Skeletal muscle tissue (tissue), 4 donors: ENCODE results near the gene COA8. TPM values are rescaled to one million over a fixed set of nuclear protein-coding genes. Genes with fewer than 3 reads are reported as not detected.

Source experiments
- H3K27ac ChIP-seq: one replicate; pipeline ENCODE4 v1.7.0; 2013; ENCODE audit warnings: mild to moderate bottlenecking, low read depth, low read length, inconsistent platforms
- H3K27me3 ChIP-seq, 3 donors: one replicate each; pipeline ENCODE4 v1.7.0; 2013; ENCODE audit warnings: low read length in 3 of 3; ENCODE audit not compliant: control insufficient read depth in 3 of 3, insufficient read depth in 3 of 3
- H3K36me3 ChIP-seq, 3 donors: one replicate each; pipeline ENCODE4 v1.7.0; 2013; ENCODE audit warnings: low read length in 3 of 3; ENCODE audit not compliant: control insufficient read depth in 3 of 3, insufficient read depth in 3 of 3
- H3K4me1 ChIP-seq, 3 donors: one replicate each; pipeline ENCODE4 v1.7.0; 2013; ENCODE audit warnings: low read length in 3 of 3, mild to moderate bottlenecking in 3 of 3; ENCODE audit not compliant: control insufficient read depth in 3 of 3, insufficient read depth in 3 of 3
- H3K4me3 ChIP-seq, 3 donors: one replicate each; pipeline ENCODE4 v1.7.0; 2013; ENCODE audit warnings: low read length in 3 of 3
- H3K9ac ChIP-seq, 3 donors: one replicate each; pipeline ENCODE4 v1.7.0; 2013; ENCODE audit warnings: low read length in 3 of 3, mild to moderate bottlenecking in 3 of 3, moderate library complexity in 2 of 3, low read depth in 1 of 3
- H3K9me3 ChIP-seq, 3 donors: one replicate each; pipeline ENCODE4 v1.7.0; 2013; ENCODE audit warnings: low read length in 3 of 3; ENCODE audit not compliant: control insufficient read depth in 3 of 3
- total RNA-seq: library from RNA; depleted of rRNA; stranded (reverse); fragments of >200 nt; gene quantifications from one replicate; pipeline ENCODE4 v1.2.3, GENCODE V29; 2014
- donor health status: Osteomylitis.

Gene COA8
- total RNA-seq, 1 donor from 2014 or later, result 28.2 TPM

GRCh38 chr14:103550451-103551337 lies 12.1 kb upstream of the COA8 start:
- no peaks in the 10 kb centered on the region for H3K9me3 ChIP-seq
- peaks cover 41 to 77% (median 70%) of the 10 kb centered on the region in 3 donors for H3K4me1 ChIP-seq
- peak overlapping the region in 2 of 3 donors; percentile 28 to 67 for H3K4me3 ChIP-seq
- peak overlapping the region; percentile 38 to 77 (median 43) for H3K9ac ChIP-seq
- no peaks in the 10 kb centered on the region for H3K36me3 ChIP-seq
- peak overlapping the region; percentile 83 for H3K27ac ChIP-seq
- H3K27me3 ChIP-seq, result no peaks in the 10 kb centered on the region

GRCh38 chr14:103551338-103551762 lies 11.4 kb upstream of the COA8 start:
- peak overlapping the region; percentile 83 for H3K27ac ChIP-seq

GRCh38 chr14:103552011-103552845 lies 10.5 kb upstream of the COA8 start:
- H3K27me3 ChIP-seq, result no peaks in the 10 kb centered on the region
- peaks cover 47 to 79% (median 71%) of the 10 kb centered on the region in 3 donors for H3K4me1 ChIP-seq
- H3K36me3 ChIP-seq, result no peaks in the 10 kb centered on the region
- H3K9ac ChIP-seq, result peak overlapping the region; percentile 55 to 77 (median 68)
- H3K9me3 ChIP-seq, result no peaks in the 10 kb centered on the region
- H3K27ac ChIP-seq, result peak overlapping the region; percentile 83
- H3K4me3 ChIP-seq, result peak overlapping the region; percentile 28 to 67 (median 30)

More at GRCh38 chr14:103551338-103551762, 11.4 kb upstream of the COA8 start:
- H3K9ac ChIP-seq, result peak overlapping the region; percentile 55 to 77 (median 68)
- H3K4me3 ChIP-seq, result peak overlapping the region; percentile 28 to 67 (median 30)
- H3K36me3 ChIP-seq, result no peaks in the 10 kb centered on the region
- H3K27me3 ChIP-seq, result no peaks in the 10 kb centered on the region
- peaks cover 45 to 82% (median 72%) of the 10 kb centered on the region in 3 donors for H3K4me1 ChIP-seq
- H3K9me3 ChIP-seq, result no peaks in the 10 kb centered on the region

- Histone ChIP-seq H3K36me3 (no peaks in the 10 kb centered on the region), H3K27me3 (no peaks in the 10 kb centered on the region), H3K4me3 (peak overlapping the region; percentile 27 to 67 (median 28)), H3K9me3 (no peaks in the 10 kb centered on the region), H3K4me1 (peaks cover 49 to 83% (median 75%) of the 10 kb centered on the region in 3 donors), H3K9ac (peak overlapping the region in 2 of 3 donors; percentile 55 to 77), H3K27ac (peak overlapping the region; percentile 83)
Observed at GRCh38 chr14:103552846-103553210, 9.9 kb upstream of the COA8 start.

GRCh38 chr14:103555559-103556337 lies 7.0 kb upstream of the COA8 start:
- Histone ChIP-seq H3K36me3 (peaks cover 9 to 13% (median 10%) of the 10 kb centered on the region in 3 donors), H3K27me3 (no peaks in the 10 kb centered on the region), H3K9ac (peak overlapping the region in 1 of 3 donors; percentile 64), H3K9me3 (no peaks in the 10 kb centered on the region), H3K4me1 (peaks cover 55 to 86% (median 80%) of the 10 kb centered on the region in 3 donors), H3K4me3 (peak overlapping the region in 1 of 3 donors; percentile 35), H3K27ac (peak overlapping the region; percentile 70)

GRCh38 chr14:103556946-103557758 lies 5.6 kb upstream of the COA8 start:
- peaks cover 53 to 84% (median 78%) of the 10 kb centered on the region in 3 donors for H3K4me1 ChIP-seq
- peaks cover 9 to 13% (median 10%) of the 10 kb centered on the region in 3 donors for H3K36me3 ChIP-seq
- no peaks in the 10 kb centered on the region for H3K27me3 ChIP-seq
- H3K9me3 ChIP-seq, result no peaks in the 10 kb centered on the region
- peak overlapping the region in 2 of 3 donors; percentile 21 to 58 for H3K9ac ChIP-seq
- H3K4me3 ChIP-seq, result no peak overlapping the region
- H3K27ac ChIP-seq, result peak overlapping the region; percentile 19

- Histone ChIP-seq H3K27ac (peak overlapping the region; percentile 19), H3K27me3 (no peaks in the 10 kb centered on the region), H3K36me3 (peaks cover 9 to 13% (median 10%) of the 10 kb centered on the region in 3 donors), H3K9me3 (no peaks in the 10 kb centered on the region), H3K4me3 (no peak overlapping the region), H3K4me1 (peaks cover 46 to 73% (median 67%) of the 10 kb centered on the region in 3 donors), H3K9ac (peak overlapping the region; percentile 4 to 45 (median 27))
Observed at GRCh38 chr14:103558071-103558882, 4.5 kb upstream of the COA8 start.

- Histone ChIP-seq H3K9me3 (no peaks in the 10 kb centered on the region), H3K27me3 (no peaks in the 10 kb centered on the region), H3K4me1 (peaks cover 53 to 68% (median 66%) of the 10 kb centered on the region in 3 donors), H3K4me3 (peak overlapping the region in 1 of 3 donors; percentile 41), H3K36me3 (peaks cover 9 to 13% (median 10%) of the 10 kb centered on the region in 3 donors), H3K9ac (peak overlapping the region in 1 of 3 donors; percentile 60), H3K27ac (no peak overlapping the region)
Observed at GRCh38 chr14:103559766-103560165, 3.0 kb upstream of the COA8 start.
